Measurements from ENCODE around the gene CLMN. TPM values are rescaled to one million over a fixed set of nuclear protein-coding genes. Genes with fewer than 3 reads are reported as not detected.

Gene CLMN
- polyA plus RNA-seq, 1 donor from 2014 or later = 0.57 TPM

- Histone ChIP-seq H3F3A (ENCODE audit: insufficient read depth, low read length, poor library complexity, severe bottlenecking) (no peaks in the 10 kb centered on the region), H3K4me3 (ENCODE audit: low read length) (no peak overlapping the region), H3K27ac (ENCODE audit: low read length) (no peak overlapping the region), H3K9me3 (ENCODE audit: low read length) (no peaks in the 10 kb centered on the region), H3K9ac (ENCODE audit: low read length) (no peak overlapping the region), H3K27me3 (ENCODE audit: insufficient read depth, low read depth, low read length) (no peaks in the 10 kb centered on the region), H3K79me2 (replicated peaks; ENCODE audit: insufficient read depth, low read length) (no peaks in the 10 kb centered on the region), H3K4me2 (ENCODE audit: low read length) (no peak overlapping the region), H4K20me1 (ENCODE audit: insufficient read depth) (no peaks in the 10 kb centered on the region), H3K36me3 (ENCODE audit: insufficient read depth, low read length) (no peaks in the 10 kb centered on the region), H3K9me2 (ENCODE audit: insufficient read depth, low read length) (no peaks in the 10 kb centered on the region), H2AFZ (ENCODE audit: low read depth, low read length) (no peak overlapping the region)
- no peak for TF ChIP-seq MXI1 (conservative IDR thresholded peaks at IDR 0.05; ENCODE audit: poor library complexity, severe bottlenecking)
- no peak for TF ChIP-seq SMC3 (conservative IDR thresholded peaks at IDR 0.05; ENCODE audit: poor library complexity)
These were observed 82.4 kb downstream of the CLMN start for GRCh38 chr14:95237121-95237957.

- H3K9me3 ChIP-seq (ENCODE audit: low read length) = no peaks in the 10 kb centered on the region
- no peak overlapping the region for H3K4me2 ChIP-seq (ENCODE audit: low read length)
- no peaks in the 10 kb centered on the region for H3K36me3 ChIP-seq (ENCODE audit: insufficient read depth, low read length)
- TF ChIP-seq REST (IDR thresholded peaks at IDR 0.05; ENCODE audit: borderline replicate concordance) = no peak
- TF ChIP-seq EP300 (conservative IDR thresholded peaks at IDR 0.05; ENCODE audit: poor library complexity, severe bottlenecking) = no peak
- TF ChIP-seq MXI1 (conservative IDR thresholded peaks at IDR 0.05; ENCODE audit: poor library complexity, severe bottlenecking) = no peak
- H3K27me3 ChIP-seq (ENCODE audit: insufficient read depth, low read depth, low read length) = no peaks in the 10 kb centered on the region
- H3K9ac ChIP-seq (ENCODE audit: low read length) = no peak overlapping the region
- no peaks in the 10 kb centered on the region for H3K9me2 ChIP-seq (ENCODE audit: insufficient read depth, low read length)
- H3F3A ChIP-seq (ENCODE audit: insufficient read depth, low read length, poor library complexity, severe bottlenecking) = no peaks in the 10 kb centered on the region
- no peak overlapping the region for H2AFZ ChIP-seq (ENCODE audit: low read depth, low read length)
- H4K20me1 ChIP-seq (ENCODE audit: insufficient read depth) = no peaks in the 10 kb centered on the region
- no peak overlapping the region for H3K27ac ChIP-seq (ENCODE audit: low read length)
- H3K79me2 ChIP-seq (replicated peaks; ENCODE audit: insufficient read depth, low read length) = no peaks in the 10 kb centered on the region
- H3K4me3 ChIP-seq (ENCODE audit: low read length) = no peak overlapping the region
These were observed 83.5 kb downstream of the CLMN start for GRCh38 chr14:95236221-95236620.

- no peak overlapping the region for H3K9ac ChIP-seq (ENCODE audit: low read length)
- TF ChIP-seq SMC3 (conservative IDR thresholded peaks at IDR 0.05; ENCODE audit: poor library complexity) = no peak
- no peak for TF ChIP-seq RAD21 (conservative IDR thresholded peaks at IDR 0.05)
- TF ChIP-seq TAF1 (IDR thresholded peaks at IDR 0.05; ENCODE audit: low read depth) = no peak
- no peak for TF ChIP-seq EP300 (conservative IDR thresholded peaks at IDR 0.05; ENCODE audit: poor library complexity, severe bottlenecking)
- no peak for TF ChIP-seq MXI1 (conservative IDR thresholded peaks at IDR 0.05; ENCODE audit: poor library complexity, severe bottlenecking)
- no peak for TF ChIP-seq REST (IDR thresholded peaks at IDR 0.05; ENCODE audit: borderline replicate concordance)
- no peak for TF ChIP-seq CTCF (IDR thresholded peaks at IDR 0.05; ENCODE audit: poor library complexity, severe bottlenecking)
- no peak for TF ChIP-seq POLR2AphosphoS5 (IDR thresholded peaks at IDR 0.05)
- no peak for TF ChIP-seq EZH2 (IDR thresholded peaks at IDR 0.05; ENCODE audit: borderline replicate concordance, insufficient read depth, low read length, poor library complexity, severe bottlenecking)
- no peaks in the 10 kb centered on the region for H4K20me1 ChIP-seq (ENCODE audit: insufficient read depth)
- no peak overlapping the region for H3K4me2 ChIP-seq (ENCODE audit: low read length)
- H2AFZ ChIP-seq (ENCODE audit: low read depth, low read length) = no peak overlapping the region
- no peaks in the 10 kb centered on the region for H3K79me2 ChIP-seq (replicated peaks; ENCODE audit: insufficient read depth, low read length)
- H3F3A ChIP-seq (ENCODE audit: insufficient read depth, low read length, poor library complexity, severe bottlenecking) = no peaks in the 10 kb centered on the region
- no peaks in the 10 kb centered on the region for H3K9me2 ChIP-seq (ENCODE audit: insufficient read depth, low read length)
- no peak overlapping the region for H3K27ac ChIP-seq (ENCODE audit: low read length)
- no peak overlapping the region for H3K4me3 ChIP-seq (ENCODE audit: low read length)
- H3K9me3 ChIP-seq (ENCODE audit: low read length) = no peaks in the 10 kb centered on the region
- no peaks in the 10 kb centered on the region for H3K36me3 ChIP-seq (ENCODE audit: insufficient read depth, low read length)
- H3K27me3 ChIP-seq (ENCODE audit: insufficient read depth, low read depth, low read length) = no peaks in the 10 kb centered on the region
These were observed 83.9 kb downstream of the CLMN start for GRCh38 chr14:95235767-95236166.

Measured in neural cell (in vitro differentiated cells).